Stimulated activated effector memory CD8-positive, alpha-beta T cell treated with anti-CD3 and anti-CD28 coated beads, Interleukin-12 subunit alpha, Interleukin-12 subunit beta, amount 100 ng/mL, for 72 hours (primary cell): ENCODE data around the gene PSORS1C2.

Experiments
- ATAC-seq: fragments of 150-1000 bp; cut with Tn5 transposase; 2 replicates; pipeline ENCODE4 v1.10.0; 2021
- DNase-seq, 2 donors: peaks; one replicate each; pipeline ENCODE4 v3.0.0; 2021 to 2022; ENCODE audit warnings: low spot score in 2 of 2
- H3K27ac Mint-ChIP-seq: one replicate; pipeline ENCODE4 v1.8.0; 2022; ENCODE audit warnings: mild to moderate bottlenecking, mixed read lengths
- H3K36me3 Mint-ChIP-seq: one replicate; pipeline ENCODE4 v1.8.0; 2022; ENCODE audit warnings: mild to moderate bottlenecking, mixed read lengths
- H3K4me1 Mint-ChIP-seq: one replicate; pipeline ENCODE4 v1.8.0; 2022; ENCODE audit warnings: mixed read lengths
- H3K4me3 Mint-ChIP-seq: one replicate; pipeline ENCODE4 v1.8.0; 2022; ENCODE audit warnings: mild to moderate bottlenecking, mixed read lengths
- H3K9me3 Mint-ChIP-seq: one replicate; pipeline ENCODE4 v1.8.0; 2022; ENCODE audit warnings: mixed read lengths

PSORS1C2 gene

DNA sequence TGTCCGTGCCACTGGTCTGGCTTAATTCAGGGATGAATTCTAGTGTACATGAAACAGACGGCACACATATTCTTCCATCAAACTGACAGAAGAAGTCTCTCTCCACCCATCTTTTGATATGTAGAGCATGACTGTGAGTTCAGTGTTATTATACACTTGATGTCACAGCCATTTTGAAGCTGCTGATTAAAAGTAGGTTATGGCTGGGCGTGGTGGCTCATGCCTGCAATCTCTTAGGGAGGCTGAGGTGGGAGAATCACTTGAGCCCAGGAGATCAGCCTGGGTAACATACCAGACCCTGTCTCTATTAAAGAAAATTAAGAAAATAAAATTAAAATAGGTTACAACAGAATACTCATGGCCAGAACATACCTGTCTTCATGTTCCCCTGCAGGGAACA, 47.2 kb downstream of the PSORS1C2 start:
- no peak overlapping the region for H3K27ac Mint-ChIP-seq
- DNase-seq (no peak), ATAC-seq (no peak)
- H3K4me3 Mint-ChIP-seq = no peak overlapping the region
- no peaks in the 10 kb centered on the region for H3K9me3 Mint-ChIP-seq
- peaks cover 35% of the 10 kb centered on the region for H3K4me1 Mint-ChIP-seq
- H3K36me3 Mint-ChIP-seq = no peaks in the 10 kb centered on the region

DNA sequence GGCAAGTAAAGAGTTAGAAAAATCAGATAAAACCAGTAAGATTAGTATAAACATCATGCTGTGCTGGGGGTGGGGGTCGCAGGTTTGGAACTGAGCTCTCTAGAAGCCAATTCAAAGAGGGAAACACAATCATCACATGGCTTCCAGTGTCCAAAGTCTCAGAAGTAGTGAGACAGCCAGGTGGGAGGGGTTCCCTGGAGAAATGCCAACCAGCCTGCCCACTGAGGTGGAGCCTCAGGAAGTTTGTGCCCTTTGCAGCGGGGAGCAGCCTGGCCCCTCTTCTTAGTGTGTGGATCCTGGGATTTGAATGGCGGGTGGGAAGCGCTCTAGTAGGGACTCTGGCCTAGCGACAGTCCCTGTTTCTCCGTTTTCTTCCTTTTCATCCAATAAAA, 47.9 kb downstream of the PSORS1C2 start:
- ATAC-seq (no peak), DNase-seq (no peak)
- Mint-ChIP-seq H3K9me3 (no peaks in the 10 kb centered on the region), H3K4me1 (peaks cover 31% of the 10 kb centered on the region), H3K27ac (no peak overlapping the region), H3K36me3 (no peaks in the 10 kb centered on the region), H3K4me3 (no peak overlapping the region)

DNA sequence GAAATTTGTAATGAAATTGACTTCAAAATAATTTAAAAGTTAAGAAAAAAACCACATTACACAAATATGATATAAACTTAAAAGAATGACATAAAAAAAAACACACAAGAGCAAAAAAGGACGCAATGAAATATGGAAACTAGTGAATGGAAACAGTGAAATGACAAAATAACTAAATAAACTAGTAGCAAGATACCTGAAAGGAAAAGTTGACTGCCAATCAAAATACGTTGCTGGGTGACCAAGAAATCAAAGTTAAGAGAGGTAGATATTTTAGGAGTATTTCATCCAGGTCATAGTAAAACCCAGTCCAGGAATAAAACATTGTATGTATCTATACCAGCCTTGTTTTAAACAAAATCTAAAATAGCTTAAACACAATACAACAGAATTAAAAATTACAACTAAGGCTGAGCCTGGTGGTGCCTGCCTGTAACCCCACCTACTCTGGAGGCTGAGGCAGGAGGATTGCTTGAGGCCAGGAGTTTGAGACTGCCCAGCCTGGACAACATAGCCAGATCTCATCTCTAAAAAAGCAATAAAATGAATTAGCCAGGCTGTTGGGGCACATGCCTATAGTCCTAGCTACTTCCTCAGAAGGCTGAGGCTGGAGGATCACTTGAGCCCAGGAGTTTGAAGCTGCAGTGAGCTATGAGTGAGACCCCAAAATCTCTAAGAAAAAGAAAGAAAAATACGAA, 48.4 kb downstream of the PSORS1C2 start:
- Mint-ChIP-seq H3K4me1 (peaks cover 28% of the 10 kb centered on the region), H3K9me3 (no peaks in the 10 kb centered on the region), H3K36me3 (no peaks in the 10 kb centered on the region), H3K27ac (no peak overlapping the region), H3K4me3 (no peak overlapping the region)
- DNase-seq (no peak), ATAC-seq (no peak)
